Fibroblast of villous mesenchyme (primary cell): ENCODE measurements around the gene SLC25A39. TPM values are rescaled to one million over a fixed set of nuclear protein-coding genes. Genes with fewer than 3 reads are reported as not detected.

Experiments used
- DNase-seq: peaks from one replicate; pipeline ENCODE4 v3.0.0-alpha.2; 2010; ENCODE audit warnings: low read depth
- H3K4me3 ChIP-seq: 2 replicates; pipeline ENCODE4 v1.5.1; 2011; ENCODE audit warnings: low read depth, mild to moderate bottlenecking, low read length
- small RNA-seq: library from RNA; depleted of rRNA; stranded (forward); fragments of <200 nt; gene quantifications from one replicate; pipeline ENCODE3, GENCODE V24; 2012
- total RNA-seq: library from RNA; depleted of rRNA; stranded (reverse); fragments of >200 nt; gene quantifications from 2 replicates; pipeline ENCODE4 v1.2.3, GENCODE V29; 2012
- TF ChIP-seq, protein P1 (sequence below): IDR thresholded peaks from 2 replicates; pipeline ENCODE4 v1.5.1; 2012; ENCODE audit warnings: low read depth, mild to moderate bottlenecking, low read length; ENCODE audit not compliant: insufficient read depth

Gene SLC25A39
- total RNA-seq, 1 donor = 61.7 TPM

DNA sequence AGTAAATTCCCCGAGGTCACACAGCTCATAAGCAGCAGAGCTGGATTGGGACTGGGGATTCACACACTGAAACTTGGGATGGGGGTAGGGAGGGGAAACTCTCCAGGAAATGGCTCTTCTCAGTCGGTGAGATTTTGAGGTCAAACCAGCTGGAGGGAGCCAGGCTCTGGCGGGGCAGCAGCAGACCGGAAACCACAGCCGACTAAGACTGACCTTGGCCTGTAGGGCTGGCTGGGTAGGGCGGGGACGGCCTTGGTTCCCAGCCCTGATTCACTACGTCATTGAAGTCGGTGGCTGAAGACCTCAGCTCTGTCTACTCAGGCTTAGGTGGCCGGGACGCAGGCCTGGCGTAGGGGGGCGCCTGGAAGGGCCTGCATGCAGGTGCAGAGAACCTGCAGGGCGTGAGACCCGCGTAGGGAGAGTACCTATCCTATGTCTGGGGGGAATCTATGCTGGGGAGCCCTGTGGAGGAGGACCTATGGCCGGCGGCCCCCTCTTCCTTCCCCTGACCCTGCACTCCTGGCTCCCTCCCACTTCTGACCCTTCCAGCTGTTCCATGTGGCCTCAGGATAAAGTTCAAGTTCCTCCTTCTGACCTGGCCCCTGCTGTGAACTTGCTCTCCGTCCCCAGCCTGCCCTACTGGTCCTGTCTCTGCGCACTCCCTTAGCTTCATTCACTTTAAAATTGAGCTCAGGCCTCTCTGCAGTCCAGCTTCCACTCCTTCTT lies 44.8 kb downstream of the SLC25A39 start:
- TF ChIP-seq, protein P1, sequence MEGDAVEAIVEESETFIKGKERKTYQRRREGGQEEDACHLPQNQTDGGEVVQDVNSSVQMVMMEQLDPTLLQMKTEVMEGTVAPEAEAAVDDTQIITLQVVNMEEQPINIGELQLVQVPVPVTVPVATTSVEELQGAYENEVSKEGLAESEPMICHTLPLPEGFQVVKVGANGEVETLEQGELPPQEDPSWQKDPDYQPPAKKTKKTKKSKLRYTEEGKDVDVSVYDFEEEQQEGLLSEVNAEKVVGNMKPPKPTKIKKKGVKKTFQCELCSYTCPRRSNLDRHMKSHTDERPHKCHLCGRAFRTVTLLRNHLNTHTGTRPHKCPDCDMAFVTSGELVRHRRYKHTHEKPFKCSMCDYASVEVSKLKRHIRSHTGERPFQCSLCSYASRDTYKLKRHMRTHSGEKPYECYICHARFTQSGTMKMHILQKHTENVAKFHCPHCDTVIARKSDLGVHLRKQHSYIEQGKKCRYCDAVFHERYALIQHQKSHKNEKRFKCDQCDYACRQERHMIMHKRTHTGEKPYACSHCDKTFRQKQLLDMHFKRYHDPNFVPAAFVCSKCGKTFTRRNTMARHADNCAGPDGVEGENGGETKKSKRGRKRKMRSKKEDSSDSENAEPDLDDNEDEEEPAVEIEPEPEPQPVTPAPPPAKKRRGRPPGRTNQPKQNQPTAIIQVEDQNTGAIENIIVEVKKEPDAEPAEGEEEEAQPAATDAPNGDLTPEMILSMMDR = no peak
- H3K4me3 ChIP-seq = no peak overlapping the region
- peak; percentile 98 for DNase-seq

- no peak overlapping the region for H3K4me3 ChIP-seq
- no peak for DNase-seq
- TF ChIP-seq, protein P1 = no peak
Observed at GRCh38 chr17:44279346-44279665, 45.3 kb downstream of the SLC25A39 start.

DNA sequence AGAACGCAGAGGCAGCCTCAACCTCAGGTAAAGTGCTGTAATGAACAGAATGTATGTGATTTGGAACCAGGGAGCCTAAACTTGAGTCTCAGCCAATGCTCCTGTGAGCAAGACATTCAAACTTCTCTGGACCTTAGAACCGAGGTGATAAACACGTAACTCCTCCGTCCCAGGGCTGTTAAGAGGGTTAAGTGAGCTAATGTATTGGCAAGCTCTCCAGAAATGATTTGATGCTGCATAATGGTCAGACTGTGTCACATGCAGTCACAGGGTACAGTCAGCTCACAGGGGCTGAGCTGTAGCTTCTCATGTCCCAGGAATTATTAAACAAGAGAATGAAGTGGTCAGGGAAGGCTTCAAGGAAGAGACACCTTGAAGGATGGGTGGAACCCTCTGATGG lies 46.6 kb downstream of the SLC25A39 start:
- no peak overlapping the region for H3K4me3 ChIP-seq
- no peak for DNase-seq
- TF ChIP-seq, protein P1 = no peak

DNA sequence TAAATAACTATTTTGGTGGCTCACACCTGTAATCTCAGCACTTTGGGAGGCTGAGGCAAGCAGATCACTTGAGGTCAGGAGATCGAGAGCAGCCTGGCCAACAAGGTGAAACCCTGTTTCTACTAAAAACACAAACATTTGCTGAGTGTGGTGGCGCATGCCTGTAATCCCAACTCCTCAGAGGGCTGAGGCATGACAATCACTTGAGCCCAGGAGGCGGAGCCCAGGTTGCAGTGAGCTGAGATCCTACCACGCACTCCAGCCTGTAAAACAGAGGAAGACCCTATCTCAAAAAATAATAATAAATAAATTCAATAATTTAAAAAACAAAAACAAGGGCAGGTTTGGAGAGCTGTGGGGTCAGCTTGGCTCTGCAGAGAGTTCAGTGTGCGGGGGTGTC lies 51.0 kb downstream of the SLC25A39 start:
- DNase-seq = no peak
- H3K4me3 ChIP-seq = no peak overlapping the region
- TF ChIP-seq, protein P1 = no peak

DNA sequence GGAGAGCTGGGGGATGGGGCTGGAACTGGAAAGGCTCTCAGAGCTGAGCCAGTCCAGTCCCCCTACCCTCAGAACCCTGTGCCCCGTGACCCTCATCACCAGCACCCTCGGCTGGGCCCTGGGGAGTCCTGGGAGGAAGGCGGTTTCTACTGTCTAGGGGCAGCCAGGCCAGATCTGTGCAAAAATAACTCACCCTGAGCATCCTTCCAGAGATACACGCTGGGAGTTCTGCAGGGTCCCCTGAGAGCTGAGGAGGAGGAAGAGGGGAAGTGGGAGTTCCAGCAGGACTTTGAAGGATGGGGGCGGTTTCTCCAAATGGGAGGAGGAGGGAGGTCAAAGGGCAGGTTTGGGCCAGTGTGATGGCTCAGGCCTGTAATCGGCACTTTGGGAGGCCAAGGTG lies 51.7 kb downstream of the SLC25A39 start:
- H3K4me3 ChIP-seq = no peak overlapping the region
- TF ChIP-seq, protein P1 = no peak
- DNase-seq = no peak

- TF ChIP-seq, protein P1 = no peak
- no peak for DNase-seq
- no peak overlapping the region for H3K4me3 ChIP-seq
Observed at GRCh38 chr17:44272321-44272951, 52.2 kb downstream of the SLC25A39 start.

Small RNA genes lying within 50 kb of the gene (small RNA-seq; reads per million reads assigned to genes)
- gene RF00012 (0.28 reads per million), gene RN7SL507P (not detected), gene RNU6-453P (not detected)

Other genes starting within 250 kb of the SLC25A39 start
- gene HDAC5, start 201.2 kb downstream of the SLC25A39 start, total RNA-seq = 36.7 and 62.8 TPM in 2 replicates
- gene HROB, start 182.9 kb downstream of the SLC25A39 start, total RNA-seq = 3.0 and 3.2 TPM in 2 replicates
- gene ASB16, start 154.1 kb downstream of the SLC25A39 start, total RNA-seq = under 0.01 TPM in 1 of 2 replicates, not detected in the other
- gene TMUB2, start 137.9 kb downstream of the SLC25A39 start, total RNA-seq = 19.0 and 28.1 TPM in 2 replicates
- 43.6 and 48.3 TPM in 2 replicates for gene ATXN7L3, start 124.9 kb downstream of the SLC25A39 start, total RNA-seq
- gene UBTF, start 105.1 kb downstream of the SLC25A39 start, total RNA-seq = 46.1 and 46.6 TPM in 2 replicates
- not detected in 2 replicates for gene SLC4A1, start 56.7 kb downstream of the SLC25A39 start, total RNA-seq
- under 0.01 TPM in 1 of 2 replicates, not detected in the other for gene RUNDC3A, start 16.2 kb downstream of the SLC25A39 start, total RNA-seq
- 165 and 256 TPM in 2 replicates for gene GRN, start 20.5 kb upstream of the SLC25A39 start, total RNA-seq
- 0.86 and 2.6 TPM in 2 replicates for gene FAM171A2, start 39.0 kb upstream of the SLC25A39 start, total RNA-seq
- under 0.01 TPM in 2 replicates for gene ITGA2B, start 64.8 kb upstream of the SLC25A39 start, total RNA-seq
- 23.8 and 31.1 TPM in 2 replicates for gene GPATCH8, start 178.6 kb upstream of the SLC25A39 start, total RNA-seq
- gene FZD2, start 232.7 kb upstream of the SLC25A39 start, total RNA-seq = 35.4 and 36.3 TPM in 2 replicates